IPS-20b (cell line): Measurements from ENCODE around the gene THAP5.
"Not testable (repeated sequence)": the region's sequence is repeated elsewhere in the genome, so short reads cannot be mapped to it uniquely, and the experiment has no call there.

Experiments
- H3K27ac ChIP-seq: one replicate; pipeline ENCODE4 v1.5.1; 2013; ENCODE audit warnings: low read length
- H3K27me3 ChIP-seq: 2 replicates; pipeline ENCODE4 v1.6.1; 2013; ENCODE audit warnings: mild to moderate bottlenecking, low read length, inconsistent platforms; ENCODE audit not compliant: insufficient read depth
- H3K36me3 ChIP-seq: 2 replicates; pipeline ENCODE4 v1.6.1; 2013; ENCODE audit warnings: low read depth, mild to moderate bottlenecking, inconsistent platforms, low read length, moderate library complexity; ENCODE audit not compliant: insufficient read depth
- H3K4me1 ChIP-seq: 2 replicates; pipeline ENCODE4 v1.6.1; 2013; ENCODE audit warnings: mild to moderate bottlenecking, control low read depth, inconsistent platforms, low read length, moderate library complexity; ENCODE audit not compliant: insufficient read depth
- H3K4me3 ChIP-seq: 2 replicates; pipeline ENCODE4 v1.5.1; 2013; ENCODE audit warnings: mild to moderate bottlenecking, low read length, inconsistent platforms
- H3K9ac ChIP-seq: 2 replicates; pipeline ENCODE4 v1.6.1; 2013; ENCODE audit warnings: low read depth, mild to moderate bottlenecking, inconsistent platforms, low read length, moderate library complexity
- H3K9me3 ChIP-seq: 2 replicates; pipeline ENCODE4 v1.6.1; 2013; ENCODE audit warnings: mild to moderate bottlenecking, low read depth, low read length, inconsistent platforms; ENCODE audit not compliant: insufficient read depth

Gene THAP5

GRCh38 chr7:108557617-108558016 is 11.9 kb downstream of the THAP5 start:
- H3K9ac ChIP-seq = no peak overlapping the region
- no peaks in the 10 kb centered on the region for H3K4me1 ChIP-seq

GRCh38 chr7:108557191-108557590 is 12.3 kb downstream of the THAP5 start:
- Histone ChIP-seq H3K4me3 (no peak overlapping the region), H3K9me3 (peaks cover 22% of the 10 kb centered on the region), H3K27ac (no peak overlapping the region), H3K36me3 (0 out of 2 replicates have a peak, but pooled peaks cover under 1% of the 10 kb centered on the region), H3K27me3 (no peaks in the 10 kb centered on the region), H3K9ac (no peak overlapping the region), H3K4me1 (no peaks in the 10 kb centered on the region)

More at GRCh38 chr7:108557617-108558016, 11.9 kb downstream of the THAP5 start:
- Histone ChIP-seq H3K4me3 (no peak overlapping the region), H3K36me3 (0 out of 2 replicates have a peak, but pooled peaks cover 4% of the 10 kb centered on the region), H3K9me3 (peaks cover 22% of the 10 kb centered on the region), H3K27ac (no peak overlapping the region), H3K27me3 (no peaks in the 10 kb centered on the region)

- not testable (repeated sequence) for H3K9ac ChIP-seq, H3K4me3 ChIP-seq, H3K36me3 ChIP-seq, H3K27ac ChIP-seq, H3K27me3 ChIP-seq, H3K4me1 ChIP-seq
- peaks cover 22% of the 10 kb centered on the region for H3K9me3 ChIP-seq
Observed at GRCh38 chr7:108556665-108557064, 12.8 kb downstream of the THAP5 start.

- not testable (repeated sequence) for H3K36me3 ChIP-seq, H3K9me3 ChIP-seq, H3K9ac ChIP-seq, H3K4me3 ChIP-seq, H3K27ac ChIP-seq, H3K27me3 ChIP-seq, H3K4me1 ChIP-seq
Observed at GRCh38 chr7:108548141-108548896, 21.2 kb downstream of the THAP5 start.

DNA sequence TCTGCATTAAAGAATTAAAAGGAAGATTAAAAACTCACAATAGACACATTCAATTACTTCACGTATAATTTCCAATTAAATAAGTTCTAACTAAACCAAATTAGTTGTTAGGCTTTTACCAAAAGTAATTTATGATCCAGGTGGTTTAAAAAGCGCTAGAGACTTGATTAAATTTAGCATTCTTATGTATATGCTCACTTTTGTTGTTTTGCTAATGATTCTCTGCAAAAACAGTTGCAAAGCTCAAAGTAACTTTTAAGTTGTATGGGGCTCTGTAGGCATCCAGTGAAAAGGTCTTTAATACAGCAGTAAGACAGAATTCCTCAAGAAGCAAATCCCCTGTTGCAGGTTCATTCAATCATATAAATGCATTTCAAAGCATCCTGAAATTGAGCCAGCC is 28.0 kb downstream of the THAP5 start:
- H3K9ac ChIP-seq = no peak overlapping the region
- H3K27me3 ChIP-seq = no peaks in the 10 kb centered on the region
- no peaks in the 10 kb centered on the region for H3K9me3 ChIP-seq
- H3K36me3 ChIP-seq = no peaks in the 10 kb centered on the region
- H3K4me3 ChIP-seq = peak overlapping the region; percentile 12; the same call in 1 of the 2 replicates
- peaks cover 11% of the 10 kb centered on the region; the same call in 1 of the 2 replicates for H3K4me1 ChIP-seq
- H3K27ac ChIP-seq = no peak overlapping the region

DNA sequence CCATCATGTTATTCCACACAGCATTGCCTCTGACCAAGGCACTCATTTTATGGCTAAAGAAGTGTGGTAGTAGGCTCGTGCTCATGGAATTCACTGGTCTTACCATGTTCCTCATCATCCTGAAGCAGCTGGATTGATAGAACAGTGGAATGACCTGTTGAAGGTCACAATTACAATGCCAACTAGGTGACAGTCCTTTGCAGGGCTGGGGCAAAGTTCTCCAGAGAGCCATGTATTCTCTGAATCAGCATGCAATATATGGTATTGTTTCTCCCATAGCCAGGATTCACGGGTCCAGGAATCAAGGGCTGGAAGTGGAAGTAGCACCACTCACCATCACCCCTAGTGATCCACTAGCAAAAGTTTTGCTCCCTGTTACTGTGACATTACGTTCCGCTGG is 30.8 kb downstream of the THAP5 start:
- not testable (repeated sequence) for H3K27ac ChIP-seq, H3K36me3 ChIP-seq, H3K27me3 ChIP-seq, H3K4me3 ChIP-seq, H3K9me3 ChIP-seq, H3K9ac ChIP-seq
- H3K4me1 ChIP-seq = peaks cover 11% of the 10 kb centered on the region; the same call in 1 of the 2 replicates

GRCh38 chr7:108538236-108538635 is 31.3 kb downstream of the THAP5 start:
- H3K9me3 ChIP-seq, H3K27ac ChIP-seq, H3K36me3 ChIP-seq, H3K9ac ChIP-seq, H3K27me3 ChIP-seq, H3K4me3 ChIP-seq: not testable (repeated sequence)
- peaks cover 11% of the 10 kb centered on the region; the same call in 1 of the 2 replicates for H3K4me1 ChIP-seq

DNA sequence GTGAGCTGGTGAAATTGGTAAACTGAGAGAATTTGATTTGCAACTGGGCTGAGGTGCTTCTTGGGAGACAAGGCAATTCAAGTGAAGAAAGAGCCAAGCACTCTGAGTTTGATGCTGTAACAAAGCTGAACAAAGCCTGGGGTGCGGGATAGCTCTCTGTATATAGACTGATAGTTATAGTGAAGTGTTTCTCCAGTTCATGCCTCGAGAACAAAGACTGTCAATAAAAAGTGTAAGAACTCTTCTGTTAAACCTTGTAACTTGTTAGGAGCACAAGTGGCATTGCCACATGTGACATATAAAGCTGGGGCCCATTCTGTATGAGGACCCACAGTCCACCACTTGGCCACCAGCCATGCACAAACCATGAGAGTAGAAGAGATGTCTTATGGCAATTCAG is 32.3 kb downstream of the THAP5 start:
- no peak overlapping the region for H3K9ac ChIP-seq
- H3K27ac ChIP-seq = no peak overlapping the region
- H3K4me1 ChIP-seq = peaks cover 11% of the 10 kb centered on the region; the same call in 1 of the 2 replicates
- H3K27me3 ChIP-seq = no peaks in the 10 kb centered on the region
- no peak overlapping the region for H3K4me3 ChIP-seq
- no peaks in the 10 kb centered on the region for H3K9me3 ChIP-seq
- no peaks in the 10 kb centered on the region for H3K36me3 ChIP-seq

GRCh38 chr7:108535744-108536143 is 33.8 kb downstream of the THAP5 start:
- Histone ChIP-seq H3K27ac (no peak overlapping the region), H3K27me3 (no peaks in the 10 kb centered on the region), H3K9me3 (no peaks in the 10 kb centered on the region), H3K9ac (no peak overlapping the region), H3K4me3 (no peak overlapping the region), H3K4me1 (no peaks in the 10 kb centered on the region), H3K36me3 (no peaks in the 10 kb centered on the region)

DNA sequence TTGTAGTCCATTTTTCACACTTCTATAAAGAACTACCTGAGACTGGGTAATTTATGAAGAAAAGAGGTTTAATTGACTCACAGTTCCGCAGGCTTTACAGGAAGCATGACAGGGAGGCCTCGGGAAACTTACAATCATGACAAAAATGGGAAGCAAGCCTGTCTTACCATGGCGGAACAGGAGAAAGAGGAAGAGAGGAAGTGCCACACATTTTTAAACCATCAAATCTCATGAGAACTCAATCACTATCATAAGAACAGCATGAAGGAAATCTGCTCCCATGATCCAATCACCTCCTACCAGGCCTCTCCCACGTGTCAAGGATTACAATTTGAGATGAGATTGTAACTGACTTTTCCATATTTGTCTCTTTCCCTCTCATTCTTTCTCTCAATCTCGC is 34.2 kb downstream of the THAP5 start:
- H3K4me1 ChIP-seq = no peaks in the 10 kb centered on the region
- H3K36me3 ChIP-seq = no peaks in the 10 kb centered on the region
- no peaks in the 10 kb centered on the region for H3K9me3 ChIP-seq
- no peak overlapping the region for H3K9ac ChIP-seq
- no peak overlapping the region for H3K4me3 ChIP-seq
- no peak overlapping the region for H3K27ac ChIP-seq
- no peaks in the 10 kb centered on the region for H3K27me3 ChIP-seq

- H3K4me1 ChIP-seq = no peaks in the 10 kb centered on the region
- no peak overlapping the region for H3K27ac ChIP-seq
- no peaks in the 10 kb centered on the region for H3K27me3 ChIP-seq
- no peak overlapping the region for H3K9ac ChIP-seq
- no peak overlapping the region for H3K4me3 ChIP-seq
- no peaks in the 10 kb centered on the region for H3K9me3 ChIP-seq
- H3K36me3 ChIP-seq = no peaks in the 10 kb centered on the region
Observed at GRCh38 chr7:108533712-108534111, 35.8 kb downstream of the THAP5 start.

DNA sequence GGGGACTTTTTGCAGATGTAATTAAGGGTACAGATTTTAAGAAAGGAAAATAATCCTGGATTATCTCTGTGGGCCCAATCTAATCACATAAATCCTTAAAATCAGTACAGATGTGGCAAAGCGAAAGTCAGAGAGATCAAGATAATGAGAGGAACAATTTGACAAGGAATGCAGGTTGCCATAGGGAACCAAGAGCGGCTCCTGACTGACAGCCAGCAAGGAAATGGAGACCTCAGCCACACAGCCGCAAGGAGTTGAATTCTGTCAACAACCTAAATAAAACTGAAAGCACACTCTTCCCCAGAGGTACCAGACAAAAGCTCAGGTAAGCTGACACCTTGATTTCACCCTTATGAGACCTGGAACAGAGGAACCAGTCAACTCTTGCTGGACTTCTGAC is 40.2 kb downstream of the THAP5 start:
- Histone ChIP-seq H3K27ac (no peak overlapping the region), H3K9ac (no peak overlapping the region), H3K4me1 (peaks cover 3% of the 10 kb centered on the region; the same call in 1 of the 2 replicates), H3K36me3 (no peaks in the 10 kb centered on the region), H3K27me3 (no peaks in the 10 kb centered on the region), H3K4me3 (no peak overlapping the region), H3K9me3 (no peaks in the 10 kb centered on the region)
